Upper lobe of right lung (tissue), 1 donor: ENCODE data around the gene FAR2. TPM values are rescaled to one million over a fixed set of nuclear protein-coding genes. Genes with fewer than 3 reads are reported as not detected.
"Not testable (repeated sequence)": the region's sequence is repeated elsewhere in the genome, so short reads cannot be mapped to it uniquely, and the experiment has no call there.

Experiments
- ATAC-seq: fragments of 200-7000 bp; cut with Tn5 transposase; one replicate; pipeline ENCODE4 v1.9.1; 2020; ENCODE audit warnings: mild to moderate bottlenecking, moderate library complexity
- DNase-seq: peaks from one replicate; pipeline ENCODE4 v3.0.0-alpha.2; 2020
- H3K27ac ChIP-seq: fragments of 200-600 bp; one replicate; pipeline ENCODE4 v1.8.0; 2022
- H3K27me3 ChIP-seq: fragments of 200-600 bp; one replicate; pipeline ENCODE4 v1.8.0; 2022; ENCODE audit warnings: mild to moderate bottlenecking
- H3K36me3 ChIP-seq: fragments of 200-600 bp; one replicate; pipeline ENCODE4 v1.8.0; 2022
- H3K4me1 ChIP-seq: fragments of 200-600 bp; one replicate; pipeline ENCODE4 v1.8.0; 2022
- H3K4me3 ChIP-seq: fragments of 200-600 bp; one replicate; pipeline ENCODE4 v1.8.0; 2022; ENCODE audit warnings: mild to moderate bottlenecking
- H3K9me3 ChIP-seq: fragments of 200-600 bp; one replicate; pipeline ENCODE4 v1.8.0; 2022
- intact Hi-C: fragments of 100-400 bp; cut with DNase I; formaldehyde crosslinking; loops from one replicate; pipeline ENCODE4 v1.11.0; 2022
- total RNA-seq: library from RNA; stranded (reverse); fragmentation: NEBNext Ultra II Directional; extraction: Animal tissue kit (Norgen Biotek cat#: 25700); gene quantifications from one replicate; pipeline ENCODE4 v1.2.1, GENCODE V29; 2021
- TF ChIP-seq, protein P1 (sequence below): fragments of 200-600 bp; IDR thresholded peaks from one replicate; pipeline ENCODE4 v1.8.0; 2022; ENCODE audit warnings: antibody characterized with exemption
- donor health status: DM: no; HTN: yes; CAD: no; lungs with severe emphysema.

The FAR2 gene
- total RNA-seq, 1 donor from 2014 or later: 13.3 TPM

DNA sequence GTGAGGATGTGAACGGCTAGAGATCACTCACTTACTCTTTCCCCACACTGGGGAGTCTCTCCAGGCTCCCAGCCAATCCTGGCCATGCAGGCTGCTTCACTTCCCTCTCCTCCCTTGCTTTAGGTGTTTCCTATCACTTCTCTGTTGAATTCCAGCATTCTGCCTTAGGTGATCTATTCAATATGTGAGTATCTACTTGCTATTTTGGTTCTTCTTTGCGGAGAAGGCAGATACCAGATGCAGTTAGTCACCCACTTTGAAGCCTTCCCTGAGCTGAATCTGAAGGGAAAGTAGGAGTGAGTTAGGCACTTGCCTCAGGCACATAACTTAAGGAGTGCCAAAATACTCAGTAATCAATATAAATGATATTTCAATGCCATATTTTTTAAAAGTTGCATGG, 36.0 kb upstream of the FAR2 start:
- DNase-seq: no peak
- H3K4me1 ChIP-seq: no peaks in the 10 kb centered on the region
- ATAC-seq: no peak
- no peaks in the 10 kb centered on the region for H3K27me3 ChIP-seq
- TF ChIP-seq, protein P1, sequence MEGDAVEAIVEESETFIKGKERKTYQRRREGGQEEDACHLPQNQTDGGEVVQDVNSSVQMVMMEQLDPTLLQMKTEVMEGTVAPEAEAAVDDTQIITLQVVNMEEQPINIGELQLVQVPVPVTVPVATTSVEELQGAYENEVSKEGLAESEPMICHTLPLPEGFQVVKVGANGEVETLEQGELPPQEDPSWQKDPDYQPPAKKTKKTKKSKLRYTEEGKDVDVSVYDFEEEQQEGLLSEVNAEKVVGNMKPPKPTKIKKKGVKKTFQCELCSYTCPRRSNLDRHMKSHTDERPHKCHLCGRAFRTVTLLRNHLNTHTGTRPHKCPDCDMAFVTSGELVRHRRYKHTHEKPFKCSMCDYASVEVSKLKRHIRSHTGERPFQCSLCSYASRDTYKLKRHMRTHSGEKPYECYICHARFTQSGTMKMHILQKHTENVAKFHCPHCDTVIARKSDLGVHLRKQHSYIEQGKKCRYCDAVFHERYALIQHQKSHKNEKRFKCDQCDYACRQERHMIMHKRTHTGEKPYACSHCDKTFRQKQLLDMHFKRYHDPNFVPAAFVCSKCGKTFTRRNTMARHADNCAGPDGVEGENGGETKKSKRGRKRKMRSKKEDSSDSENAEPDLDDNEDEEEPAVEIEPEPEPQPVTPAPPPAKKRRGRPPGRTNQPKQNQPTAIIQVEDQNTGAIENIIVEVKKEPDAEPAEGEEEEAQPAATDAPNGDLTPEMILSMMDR: no peak
- no peaks in the 10 kb centered on the region for H3K36me3 ChIP-seq
- intact Hi-C loops: no loop called here
- no peak overlapping the region for H3K27ac ChIP-seq
- H3K9me3 ChIP-seq: peaks cover 6% of the 10 kb centered on the region
- H3K4me3 ChIP-seq: no peak overlapping the region

DNA sequence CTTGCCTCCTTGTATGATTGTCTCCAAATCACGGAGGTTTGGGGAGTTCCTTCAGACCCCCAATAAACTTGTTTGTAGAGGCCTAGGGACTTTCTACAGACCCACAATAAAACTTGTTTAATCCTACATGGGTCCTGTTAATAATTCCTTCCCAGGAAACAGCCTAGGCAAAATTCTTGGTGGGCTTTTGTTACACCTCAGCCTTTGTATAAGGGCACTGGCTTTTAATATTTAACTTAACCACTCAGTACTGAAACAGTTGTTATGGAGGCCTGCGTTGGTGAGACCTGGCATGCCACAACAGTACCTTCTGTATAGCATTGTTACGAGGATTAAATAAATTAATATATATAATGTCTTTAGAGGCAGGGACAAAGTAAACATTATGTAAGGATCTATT, 32.7 kb upstream of the FAR2 start:
- H3K4me3 ChIP-seq: no peak overlapping the region
- H3K27me3 ChIP-seq: no peaks in the 10 kb centered on the region
- H3K4me1 ChIP-seq: no peaks in the 10 kb centered on the region
- H3K9me3 ChIP-seq: peaks cover 3% of the 10 kb centered on the region
- intact Hi-C loops: no loop called here
- H3K36me3 ChIP-seq: no peaks in the 10 kb centered on the region
- TF ChIP-seq, protein P1: no peak
- H3K27ac ChIP-seq: no peak overlapping the region
- no peak for ATAC-seq
- DNase-seq: no peak

DNA sequence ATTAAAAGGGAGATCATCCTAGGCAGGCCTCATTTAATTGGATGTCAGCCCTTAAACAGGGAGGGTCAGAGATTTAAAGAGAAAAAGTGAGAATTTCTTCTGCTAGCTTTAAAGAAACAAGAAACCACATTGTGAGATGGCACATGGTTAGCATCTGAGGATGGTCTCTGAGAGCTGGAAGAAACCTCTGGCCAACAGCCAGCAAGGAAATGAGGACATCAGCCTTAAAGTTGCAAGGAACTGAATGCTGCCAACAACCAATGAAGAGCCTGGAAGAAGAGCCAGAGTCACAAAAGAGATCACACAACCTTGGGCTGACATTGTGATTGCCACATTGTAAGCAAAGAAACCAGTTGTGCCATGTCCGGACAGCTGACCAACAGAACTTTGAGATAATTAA, 17.5 kb upstream of the FAR2 start:
- DNase-seq (no peak), ATAC-seq (no peak)
- intact Hi-C loops: no loop called here
- Histone ChIP-seq H3K27me3 (no peaks in the 10 kb centered on the region), H3K4me1 (no peaks in the 10 kb centered on the region), H3K36me3 (no peaks in the 10 kb centered on the region), H3K4me3 (no peak overlapping the region), H3K9me3 (no peaks in the 10 kb centered on the region), H3K27ac (no peak overlapping the region)
- TF ChIP-seq, protein P1: no peak

DNA sequence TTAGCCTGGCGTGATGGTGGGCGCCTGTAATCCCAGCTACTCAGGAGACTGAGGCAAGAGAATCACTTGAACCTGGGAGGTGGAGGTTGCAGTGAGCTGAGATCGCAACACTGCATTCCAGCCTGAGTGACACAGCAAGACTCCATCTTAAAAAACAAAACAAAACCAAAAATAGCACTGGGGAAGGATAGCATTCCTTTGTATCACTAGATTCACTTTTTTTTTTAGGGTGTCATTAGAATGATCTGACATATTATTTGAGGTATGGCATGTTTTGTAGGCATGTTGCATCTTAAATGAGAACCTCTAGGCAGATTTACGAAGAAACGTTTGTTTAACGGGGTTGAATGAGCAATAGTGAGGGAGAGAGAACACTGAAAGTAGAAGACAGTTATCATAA, 16.8 kb upstream of the FAR2 start:
- no peak overlapping the region for H3K4me3 ChIP-seq
- TF ChIP-seq, protein P1: no peak

DNA sequence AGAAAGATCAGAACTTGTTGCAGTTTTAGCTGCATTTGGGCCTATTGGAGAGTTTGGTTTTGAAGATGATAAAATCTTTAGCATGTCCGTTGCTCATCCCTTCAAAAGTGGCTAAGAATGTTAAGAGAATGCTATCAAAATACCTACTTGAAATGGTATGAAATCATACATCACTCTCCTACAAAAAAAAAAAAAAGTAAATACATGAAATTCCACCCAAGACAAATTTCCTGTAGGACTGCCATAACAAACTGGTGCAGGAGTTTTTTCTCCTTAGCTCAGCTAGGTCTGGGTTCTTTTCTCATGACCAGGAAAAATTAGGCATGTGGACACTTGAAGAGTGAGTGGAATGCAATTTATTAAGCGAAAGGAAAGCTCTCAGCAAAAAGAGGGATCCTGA, 15.9 kb upstream of the FAR2 start:
- TF ChIP-seq, protein P1: no peak
- Histone ChIP-seq H3K4me3 (no peak overlapping the region), H3K27me3 (no peaks in the 10 kb centered on the region), H3K4me1 (no peaks in the 10 kb centered on the region), H3K9me3 (no peaks in the 10 kb centered on the region), H3K27ac (no peak overlapping the region), H3K36me3 (no peaks in the 10 kb centered on the region)
- ATAC-seq: no peak
- intact Hi-C loops: no loop called here
- no peak for DNase-seq

More for the DNA sequence above, 16.8 kb upstream of the FAR2 start:
- Histone ChIP-seq H3K27ac (no peak overlapping the region), H3K27me3 (no peaks in the 10 kb centered on the region), H3K36me3 (no peaks in the 10 kb centered on the region), H3K9me3 (no peaks in the 10 kb centered on the region), H3K4me1 (no peaks in the 10 kb centered on the region)
- no peak for ATAC-seq
- intact Hi-C loops: no loop called here
- DNase-seq: no peak

DNA sequence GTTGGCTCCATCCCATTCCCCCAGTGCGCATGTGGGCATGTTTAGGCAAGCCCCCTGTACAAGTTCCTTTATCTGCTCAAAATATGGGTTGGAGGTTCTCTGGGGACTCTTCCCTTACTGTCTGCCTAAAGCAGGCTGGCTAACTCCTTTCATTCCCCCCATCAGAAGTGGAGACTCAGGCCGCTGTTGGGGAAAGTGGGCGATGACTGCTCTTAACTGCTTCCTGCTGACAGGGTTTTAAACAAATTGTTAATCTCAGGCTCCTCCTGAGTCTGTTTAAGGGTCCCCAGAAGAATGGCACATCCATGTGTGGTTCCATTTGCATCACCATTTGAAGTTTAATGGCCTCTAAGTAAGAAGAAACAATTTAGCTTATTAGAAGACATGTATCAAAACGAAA, 15.4 kb upstream of the FAR2 start:
- intact Hi-C loops: no loop called here
- ATAC-seq (no peak), DNase-seq (no peak)
- Histone ChIP-seq H3K4me1 (no peaks in the 10 kb centered on the region), H3K36me3 (no peaks in the 10 kb centered on the region), H3K27ac (no peak overlapping the region), H3K9me3 (no peaks in the 10 kb centered on the region), H3K27me3 (no peaks in the 10 kb centered on the region), H3K4me3 (no peak overlapping the region)
- TF ChIP-seq, protein P1: no peak

DNA sequence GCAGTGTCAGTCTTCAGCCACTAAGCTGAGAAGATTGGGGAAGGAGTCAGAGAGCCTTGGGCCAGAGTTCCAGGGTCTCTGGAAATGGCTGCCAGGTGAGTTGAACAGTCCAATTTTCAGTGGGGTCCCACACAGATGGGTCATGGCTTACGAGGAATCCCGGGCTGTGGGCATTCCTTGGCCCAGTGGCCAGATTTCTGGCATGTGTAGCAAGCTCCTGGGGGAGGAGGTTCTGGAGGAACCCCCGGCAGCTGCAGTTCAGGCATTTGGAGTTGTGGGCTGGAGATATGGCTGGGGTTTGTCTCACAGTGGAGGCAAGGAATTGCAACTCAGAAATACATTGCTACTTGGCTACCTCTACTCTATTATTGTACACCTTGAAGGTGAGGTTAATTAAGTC, 10.8 kb upstream of the FAR2 start:
- H3K4me3 ChIP-seq, H3K4me1 ChIP-seq, H3K36me3 ChIP-seq, intact Hi-C loops, H3K27me3 ChIP-seq, DNase-seq, H3K27ac ChIP-seq, H3K9me3 ChIP-seq, ATAC-seq: not testable (repeated sequence)

DNA sequence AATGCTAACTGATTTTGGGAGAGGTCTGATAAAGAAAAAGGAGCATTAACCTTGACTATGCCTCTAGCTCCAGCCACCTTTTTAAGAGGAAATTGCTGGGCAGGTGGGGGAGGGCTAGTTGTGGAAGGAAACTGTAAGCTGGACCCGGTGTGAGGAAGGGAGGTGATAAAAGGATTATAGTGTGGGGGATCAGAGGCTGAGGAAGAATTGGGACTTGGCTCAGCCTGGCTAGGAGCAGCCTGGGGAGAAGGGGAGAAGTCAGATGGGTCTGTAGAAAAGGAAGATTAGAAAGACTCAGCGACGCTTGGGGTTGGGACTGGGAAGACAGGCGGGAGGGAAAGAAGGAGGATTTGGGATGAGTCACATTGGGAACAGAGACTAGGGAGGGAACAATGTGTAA, 10.2 kb upstream of the FAR2 start:
- H3K4me3 ChIP-seq, intact Hi-C loops, H3K27ac ChIP-seq, ATAC-seq, H3K36me3 ChIP-seq, H3K27me3 ChIP-seq, H3K9me3 ChIP-seq, DNase-seq, H3K4me1 ChIP-seq: not testable (repeated sequence)
